TTC549 (cell line): ENCODE data around the gene PLEKHG4B.
"Not testable (repeated sequence)": the region's sequence is repeated elsewhere in the genome, so short reads cannot be mapped to it uniquely, and the experiment has no call there.

Experiments
- FAIRE-seq: peaks from 2 replicates; lab custom pipeline; 2012; peaks lifted over from hg19 to GRCh38; lab: Jason Lieb, UNC

PLEKHG4B gene

DNA sequence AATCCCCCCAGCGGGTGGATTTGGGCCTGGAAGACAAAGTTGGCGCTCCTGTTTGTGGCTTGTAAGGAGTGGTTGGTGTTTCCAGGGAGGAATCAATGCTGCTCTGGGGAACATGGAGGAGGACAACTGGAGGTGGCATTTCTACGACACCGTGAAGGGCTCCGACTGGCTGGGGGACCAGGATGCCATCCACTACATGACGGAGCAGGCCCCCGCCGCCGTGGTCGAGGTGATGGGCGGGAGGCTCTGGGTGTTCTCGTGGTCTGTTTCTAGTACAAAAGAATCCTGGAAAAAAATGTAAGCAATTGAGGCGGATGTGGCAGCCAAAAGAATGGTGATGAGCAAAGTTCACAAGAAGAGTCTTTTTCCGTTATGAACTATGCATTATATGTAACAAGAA is 133.4 kb downstream of the PLEKHG4B start:
- FAIRE-seq = no peak

DNA sequence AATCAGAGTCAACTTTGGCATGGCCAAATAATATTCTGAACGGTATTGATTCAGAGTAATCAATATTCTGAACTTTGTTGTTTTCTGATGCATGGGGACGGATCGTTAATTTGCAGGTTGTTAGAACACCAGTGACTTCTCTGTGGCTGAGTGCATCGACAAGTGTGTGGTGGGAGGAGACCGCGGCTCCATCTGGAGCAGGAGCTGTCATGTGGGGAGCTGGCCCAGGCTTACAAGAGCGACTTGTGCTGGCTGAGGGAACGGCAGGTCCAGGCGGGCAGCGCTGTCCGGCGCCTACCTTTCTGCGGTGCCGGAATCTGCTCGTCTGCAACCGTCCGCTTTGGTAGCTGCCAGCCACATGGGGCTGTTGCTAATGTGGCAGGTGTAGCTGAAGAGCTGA is 135.4 kb downstream of the PLEKHG4B start:
- FAIRE-seq = not testable (repeated sequence)

DNA sequence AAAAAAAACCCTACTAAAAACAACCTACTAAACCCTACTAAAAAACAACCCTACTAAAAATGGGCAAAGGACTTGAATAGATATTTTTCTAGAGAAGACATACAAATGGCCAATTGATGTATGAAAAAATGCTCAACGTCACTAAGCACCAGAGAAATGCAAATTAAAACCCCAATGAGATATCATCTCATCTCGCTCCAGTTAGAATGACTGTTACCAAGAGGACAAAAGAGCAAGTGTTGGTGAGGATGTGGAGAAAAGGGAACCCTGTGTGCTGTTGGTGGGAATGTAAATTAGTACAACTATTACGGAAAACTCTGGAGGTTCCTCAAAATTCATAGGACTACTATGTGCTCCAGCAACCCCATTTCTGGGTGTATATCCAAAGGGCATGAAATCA is 136.9 kb downstream of the PLEKHG4B start:
- FAIRE-seq = no peak

DNA sequence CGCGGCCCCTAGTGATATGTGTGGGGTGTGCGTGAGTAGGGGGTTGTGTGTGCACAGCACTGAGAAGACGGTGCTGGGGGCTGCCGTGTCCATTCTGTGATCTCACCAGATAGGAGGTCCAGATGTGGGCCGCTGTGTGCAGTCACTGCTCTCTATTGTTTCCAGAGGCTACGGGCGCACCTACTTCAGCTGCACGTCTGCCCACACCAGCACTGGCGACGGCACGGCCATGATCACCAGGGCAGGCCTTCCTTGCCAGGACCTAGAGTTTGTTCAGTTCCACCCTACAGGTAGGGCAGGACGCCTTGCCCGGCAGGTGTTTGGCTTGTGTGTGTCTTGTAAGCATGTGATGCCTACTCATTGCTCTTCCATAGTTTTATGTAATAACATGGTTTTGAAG is 138.7 kb downstream of the PLEKHG4B start:
- FAIRE-seq = no peak

DNA sequence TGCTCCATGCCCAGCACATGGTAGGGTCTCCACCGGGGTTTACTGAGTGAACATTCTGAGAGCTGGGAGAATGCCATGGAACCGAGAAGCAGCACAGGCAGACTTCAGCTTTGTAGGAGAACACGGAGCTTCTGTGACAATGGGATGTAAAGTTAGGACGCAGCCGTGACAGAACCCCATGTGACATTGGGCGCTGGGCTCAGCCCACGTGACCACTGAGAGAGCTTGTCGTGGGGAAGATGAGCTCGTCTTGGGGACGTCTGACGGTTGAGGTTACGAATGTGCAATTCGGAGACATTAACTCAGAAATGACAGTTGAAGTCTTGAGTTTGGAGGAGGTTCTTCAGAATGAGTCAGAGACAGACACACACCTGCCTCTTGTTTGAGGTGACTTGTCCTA is 139.7 kb downstream of the PLEKHG4B start:
- no peak for FAIRE-seq

DNA sequence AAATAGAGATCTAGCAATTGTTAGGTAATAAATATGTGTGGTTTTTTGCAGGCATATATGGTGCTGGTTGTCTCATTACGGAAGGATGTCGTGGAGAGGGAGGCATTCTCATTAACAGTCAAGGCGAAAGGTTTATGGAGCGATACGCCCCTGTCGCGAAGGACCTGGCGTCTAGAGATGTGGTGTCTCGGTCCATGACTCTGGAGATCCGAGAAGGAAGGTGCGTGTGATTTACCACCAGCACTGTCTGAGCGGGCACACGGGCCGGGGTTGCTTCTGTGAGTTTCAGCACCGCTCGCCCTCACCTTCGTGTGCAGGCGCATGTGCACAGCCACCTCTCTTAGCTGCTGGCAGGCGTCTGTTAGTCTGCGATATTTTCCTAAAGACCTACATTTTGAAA is 141.5 kb downstream of the PLEKHG4B start:
- not testable (repeated sequence) for FAIRE-seq

DNA sequence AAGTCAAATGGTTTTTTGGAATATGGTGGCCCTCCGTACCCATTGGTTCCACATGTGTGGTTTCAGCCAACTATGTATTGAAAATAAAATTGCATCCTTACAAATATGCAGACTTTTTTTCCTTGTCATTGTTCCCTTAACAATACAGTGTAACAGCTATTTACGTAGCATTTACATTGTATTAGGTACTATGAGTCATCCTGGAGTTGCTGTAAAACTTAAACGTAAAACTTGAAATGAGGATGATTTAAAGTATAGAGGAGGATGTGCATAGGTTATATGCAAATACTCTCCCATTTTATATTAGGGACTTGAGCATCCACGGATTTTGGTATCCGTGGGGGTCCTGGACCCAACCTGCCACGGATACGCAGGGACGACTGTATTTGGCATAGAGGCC is 142.5 kb downstream of the PLEKHG4B start:
- no peak for FAIRE-seq

DNA sequence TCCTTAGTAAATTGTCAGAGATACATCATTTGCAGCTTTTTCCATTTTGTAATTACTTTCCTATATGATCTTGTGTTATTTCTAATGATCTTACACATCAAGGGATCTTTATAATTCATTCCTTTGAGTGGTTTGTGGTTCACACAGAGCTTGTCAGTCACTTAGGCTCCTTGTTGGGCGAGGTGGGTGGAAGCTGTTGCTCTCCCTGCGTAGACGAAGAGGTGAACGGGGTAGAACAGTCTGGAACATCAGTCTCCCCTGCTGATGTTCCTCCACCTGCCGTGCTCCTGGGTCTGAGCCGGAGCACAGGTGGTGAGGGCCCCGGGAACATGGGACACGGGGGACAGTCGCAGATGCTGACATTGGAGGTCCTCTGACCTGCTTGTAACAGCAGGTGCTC is 143.6 kb downstream of the PLEKHG4B start:
- FAIRE-seq = not testable (repeated sequence)

DNA sequence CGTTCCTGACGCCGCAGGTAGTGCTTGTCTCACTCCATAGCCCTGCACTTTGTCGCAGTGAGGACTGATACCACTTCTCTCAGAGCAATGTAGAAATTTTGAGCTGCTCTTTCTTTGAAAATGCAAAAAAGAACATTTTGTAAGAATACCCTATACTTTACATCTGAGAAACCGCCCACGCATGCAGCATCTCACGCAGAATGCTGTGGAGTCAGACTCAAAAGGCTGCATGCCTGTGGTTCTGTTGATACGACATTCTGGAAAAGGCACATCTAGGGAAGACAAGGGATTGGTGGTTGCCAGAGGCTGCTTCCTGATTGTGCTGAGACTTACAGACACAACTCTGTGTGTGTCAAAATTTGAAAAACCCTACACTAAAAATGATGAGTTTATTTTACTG is 146.0 kb downstream of the PLEKHG4B start:
- FAIRE-seq = not testable (repeated sequence)
